Fibroblast of skin of back (primary cell): Measurements from ENCODE around the gene MBD3L4. TPM values are rescaled to one million over a fixed set of nuclear protein-coding genes. Genes with fewer than 3 reads are reported as not detected.
"Not testable (repeated sequence)": the region's sequence is repeated elsewhere in the genome, so short reads cannot be mapped to it uniquely, and the experiment has no call there.

Experiments
- DNase-seq: peaks from one replicate; pipeline ENCODE4 v3.0.0-alpha.2; 2013
- polyA plus RNA-seq, 2 experiments: library from polyadenylated mRNA; unstranded; fragments of 120-200 nt; gene quantifications; one replicate each; pipeline ENCODE4 v1.2.1, GENCODE V29; 2013; ENCODE audit not compliant: insufficient read length in 2 of 2

The MBD3L4 gene
- polyA plus RNA-seq (2013, experiment 1 of 2; ENCODE audit: insufficient read length), result not detected
- not detected for polyA plus RNA-seq (2013, experiment 2 of 2; ENCODE audit: insufficient read length)

DNA sequence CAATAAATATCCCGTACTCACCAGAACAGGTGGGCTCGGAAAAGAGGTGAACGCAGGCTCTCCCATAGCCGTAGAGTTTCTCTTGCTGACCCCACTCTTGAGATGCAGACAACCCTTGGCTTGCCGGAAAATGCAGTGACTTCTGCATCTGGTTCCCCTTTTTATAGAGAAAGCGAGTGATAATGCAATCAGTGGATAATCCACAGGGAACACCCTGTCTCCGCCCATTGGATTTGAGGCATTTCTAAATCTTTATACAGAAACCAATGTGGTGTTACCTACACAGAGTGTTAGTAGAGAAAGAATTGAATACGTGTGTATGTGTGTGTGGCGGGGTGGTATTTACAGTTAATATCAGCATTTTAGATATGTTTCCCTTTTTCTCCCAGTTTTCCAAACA lies at the start of gene MBD3L4:
Gene MBD3L4 (minus strand): TSS at position 101 of the 400 bp plus-strand sequence. CDS start 35 bp downstream, at position 66.
- DNase-seq, result not testable (repeated sequence)

DNA sequence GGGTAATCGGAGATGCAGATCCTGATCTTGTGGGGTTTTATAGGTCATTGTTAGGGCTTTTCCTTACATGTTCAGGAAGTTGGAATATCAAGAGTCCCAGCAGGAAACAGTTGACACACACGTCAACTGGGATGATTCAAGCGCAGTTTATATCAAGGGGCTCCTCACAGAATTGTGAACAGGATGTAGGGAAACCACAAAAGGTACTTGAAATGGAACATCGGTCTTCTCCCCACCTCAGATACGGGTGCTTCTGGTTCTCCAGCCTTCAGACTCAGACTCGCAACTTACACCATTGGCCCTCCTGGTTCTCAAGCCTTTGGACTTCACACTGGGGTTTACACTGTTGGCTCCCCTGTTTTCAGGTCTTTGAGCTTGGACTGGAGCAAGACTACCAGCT lies 49.0 kb upstream of the MBD3L4 start:
- DNase-seq, result no peak

DNA sequence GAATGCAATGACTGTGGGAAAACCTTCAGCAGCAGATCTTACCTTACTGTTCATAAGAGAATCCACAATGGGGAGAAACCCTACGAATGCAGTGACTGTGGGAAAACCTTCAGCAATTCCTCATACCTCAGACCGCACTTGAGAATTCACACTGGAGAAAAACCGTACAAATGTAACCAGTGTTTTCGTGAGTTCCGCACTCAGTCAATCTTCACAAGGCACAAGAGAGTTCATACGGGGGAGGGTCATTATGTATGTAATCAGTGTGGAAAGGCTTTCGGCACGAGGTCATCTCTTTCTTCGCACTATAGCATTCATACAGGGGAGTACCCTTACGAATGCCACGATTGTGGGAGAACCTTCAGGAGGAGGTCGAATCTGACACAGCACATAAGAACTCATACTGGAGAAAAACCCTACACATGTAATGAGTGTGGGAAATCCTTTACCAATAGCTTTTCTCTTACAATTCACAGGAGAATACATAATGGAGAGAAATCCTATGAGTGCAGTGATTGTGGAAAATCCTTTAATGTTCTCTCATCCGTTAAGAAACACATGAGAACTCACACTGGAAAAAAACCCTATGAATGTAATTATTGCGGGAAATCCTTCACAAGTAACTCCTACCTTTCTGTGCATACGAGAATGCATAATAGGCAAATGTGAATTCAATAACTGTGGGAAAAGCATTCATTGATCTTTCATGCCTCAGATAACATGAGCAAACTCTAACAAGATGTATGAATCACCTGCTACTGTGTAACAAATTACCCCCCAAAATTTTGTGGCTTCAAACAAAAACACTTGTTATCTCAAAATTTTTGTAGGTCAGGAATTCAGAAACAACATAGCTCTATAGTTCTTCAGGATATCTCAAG lies 43.3 kb upstream of the MBD3L4 start:
- DNase-seq, result peak; percentile 21

DNA sequence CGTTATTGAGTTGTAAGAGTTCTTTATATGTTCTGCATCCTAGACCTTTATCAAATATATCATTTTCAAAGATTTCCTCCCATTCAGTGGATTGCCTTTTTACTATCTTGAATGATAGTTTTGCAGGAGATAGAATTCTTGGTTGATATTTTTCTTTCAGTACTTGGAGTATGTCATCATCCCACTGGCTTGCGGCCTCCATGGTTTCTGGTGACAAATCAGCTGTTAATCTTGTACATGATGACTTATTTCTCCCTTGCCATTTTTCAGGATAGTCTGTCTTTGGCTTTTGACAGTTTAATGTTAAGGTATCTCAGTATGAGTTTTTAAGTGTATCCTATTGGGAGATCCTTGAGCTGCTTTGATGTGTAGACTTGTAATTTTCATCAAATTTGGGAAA lies 38.0 kb upstream of the MBD3L4 start:
- no peak for DNase-seq

DNA sequence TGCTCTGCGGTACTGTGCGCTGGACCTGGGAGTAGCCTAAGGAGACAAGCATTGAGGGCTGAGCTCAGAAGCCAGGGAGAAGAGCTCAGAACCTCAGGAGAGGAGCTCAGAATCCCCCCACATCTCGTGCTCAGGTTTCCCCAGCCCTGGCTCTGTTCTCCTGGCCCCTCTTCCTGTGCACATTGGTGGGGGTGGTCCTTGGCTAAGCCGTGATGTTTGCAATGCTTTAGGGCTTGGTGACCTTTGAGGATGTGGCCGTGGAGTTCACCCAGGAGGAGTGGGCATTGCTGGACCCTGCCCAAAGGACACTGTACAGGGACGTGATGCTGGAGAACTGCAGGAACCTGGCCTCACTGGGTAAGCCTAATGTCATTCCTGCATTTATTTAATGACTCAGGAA lies 36.2 kb upstream of the MBD3L4 start:
- no peak for DNase-seq

DNA sequence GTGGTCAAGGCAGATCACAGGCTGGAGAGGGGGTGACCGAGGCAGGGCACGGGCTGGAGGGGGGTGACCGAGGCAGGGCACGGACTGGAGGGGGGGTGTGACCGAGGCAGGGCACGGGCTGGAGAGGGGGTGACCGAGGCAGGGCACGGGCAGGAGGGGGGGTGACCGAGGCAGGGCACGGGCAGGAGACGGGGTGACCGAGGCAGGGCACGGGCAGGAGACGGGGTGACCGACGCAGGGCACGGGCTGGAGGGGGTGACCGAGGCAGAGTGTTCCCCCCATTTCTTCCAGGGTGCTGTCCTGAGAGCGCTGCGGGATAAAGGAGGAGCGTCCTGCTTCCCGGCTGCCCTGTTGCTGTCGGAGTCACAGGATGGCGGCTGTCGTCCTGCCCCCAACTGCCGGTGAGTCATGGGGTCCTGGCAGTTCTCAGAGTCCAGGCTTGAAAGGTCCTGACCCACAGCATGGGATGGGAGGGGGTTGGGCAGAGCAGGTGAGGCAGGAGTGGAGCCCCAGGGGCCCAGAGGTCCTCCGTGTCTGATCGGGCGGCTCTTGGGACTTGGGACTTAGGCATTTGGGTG lies 34.8 kb upstream of the MBD3L4 start:
- no peak for DNase-seq

DNA sequence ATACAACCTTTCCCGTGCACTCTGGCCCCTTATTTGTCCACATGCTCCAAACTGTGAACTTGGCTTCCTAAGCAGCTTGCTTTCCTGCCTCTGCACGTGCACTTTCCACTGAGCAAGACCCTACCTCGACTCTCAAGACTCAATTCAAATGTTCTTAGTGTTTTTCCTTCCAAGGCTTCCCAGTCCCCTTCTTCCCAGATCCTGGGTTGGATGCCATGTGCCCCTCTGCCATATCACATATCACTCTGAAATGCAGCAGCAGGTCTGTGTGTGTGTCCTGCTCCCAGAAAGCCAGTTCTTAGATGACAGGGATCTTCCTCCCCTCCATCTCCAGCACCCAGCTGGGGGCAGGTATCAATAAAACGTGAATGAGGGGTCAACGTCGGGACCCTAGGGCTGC lies 32.6 kb upstream of the MBD3L4 start:
- no peak for DNase-seq

DNA sequence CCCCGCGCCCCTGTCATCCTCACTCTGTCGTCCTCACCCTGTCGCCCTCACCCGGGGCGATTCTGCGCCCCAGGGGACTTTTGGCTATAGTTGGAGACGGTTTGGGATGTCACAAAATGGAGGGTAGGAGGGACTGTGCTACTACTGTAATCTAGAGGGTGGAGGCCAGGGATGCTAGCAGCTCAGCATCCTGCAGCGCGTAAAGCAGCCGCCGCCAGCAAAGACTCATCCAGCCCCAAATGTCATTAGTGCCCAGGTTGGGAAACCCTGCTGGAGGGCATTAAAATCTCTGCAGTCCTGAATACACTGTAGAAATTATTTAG lies 29.9 kb upstream of the MBD3L4 start:
- no peak for DNase-seq

DNA sequence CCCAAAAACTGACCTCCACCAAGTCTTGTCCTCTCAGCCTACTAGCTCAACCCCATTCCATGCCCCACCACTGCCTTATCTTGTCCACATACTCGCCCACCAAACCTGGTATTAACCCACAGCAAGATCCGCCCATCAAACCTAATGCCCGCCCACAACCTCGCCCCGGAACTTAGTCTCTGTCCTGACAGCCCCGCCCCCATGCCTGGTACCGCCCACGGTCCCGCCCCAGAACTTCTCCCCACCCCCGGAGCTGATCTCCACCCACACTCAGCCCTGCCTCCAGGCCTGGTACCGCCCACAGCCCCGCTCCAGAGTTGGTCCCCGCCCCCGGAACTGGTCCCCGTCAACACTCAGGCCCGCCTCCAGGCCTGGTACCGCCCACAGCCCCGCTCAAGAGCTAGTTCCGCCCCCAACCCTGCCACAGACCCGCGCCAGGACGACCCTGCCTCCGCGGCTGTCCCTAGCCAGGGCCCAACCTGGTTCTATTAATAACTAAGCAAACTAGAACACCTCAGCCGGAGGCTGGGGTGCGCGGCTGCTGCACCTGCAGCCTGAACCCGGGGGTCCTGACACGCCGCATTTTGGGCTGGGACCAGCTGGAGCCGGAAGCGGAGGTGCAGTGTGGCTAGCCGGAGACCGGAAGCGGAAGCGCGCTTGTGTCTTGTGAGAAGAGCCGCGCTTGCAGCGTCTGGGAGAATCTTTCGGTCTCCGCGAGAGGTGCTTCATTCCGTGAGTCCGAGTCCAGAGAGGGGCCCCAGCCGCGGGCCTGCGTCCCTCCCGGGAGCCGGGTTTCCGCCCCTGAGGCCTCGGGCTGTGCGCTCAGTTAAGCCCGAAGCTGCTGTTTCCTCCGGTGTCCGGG lies 29.3 kb upstream of the MBD3L4 start, which contains the start of gene ZNF557:
Gene ZNF557 (plus strand): TSS at position 662 of the 862 bp plus-strand sequence. CDS start 5,372 bp downstream, outside the sequence.
- DNase-seq, result peak; percentile 96

DNA sequence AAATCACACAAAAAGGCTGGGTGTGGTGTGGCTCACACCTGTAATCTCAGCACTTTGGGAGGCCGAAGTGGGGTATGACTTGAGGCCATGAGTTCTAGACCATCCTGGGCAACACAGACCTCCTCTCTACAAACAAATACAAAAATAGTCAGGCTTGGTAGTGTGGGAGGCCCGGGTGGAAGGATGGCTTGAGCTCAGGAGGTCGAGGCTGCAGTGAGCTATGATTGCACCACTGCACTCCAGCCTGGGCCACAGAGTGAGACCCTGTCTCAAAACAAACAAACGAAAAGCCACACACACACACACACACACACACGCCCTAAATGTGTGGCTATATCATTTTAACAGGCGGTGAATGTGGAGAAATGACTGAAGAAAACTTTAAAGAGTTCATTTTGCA lies 28.6 kb upstream of the MBD3L4 start:
- DNase-seq, result no peak

DNA sequence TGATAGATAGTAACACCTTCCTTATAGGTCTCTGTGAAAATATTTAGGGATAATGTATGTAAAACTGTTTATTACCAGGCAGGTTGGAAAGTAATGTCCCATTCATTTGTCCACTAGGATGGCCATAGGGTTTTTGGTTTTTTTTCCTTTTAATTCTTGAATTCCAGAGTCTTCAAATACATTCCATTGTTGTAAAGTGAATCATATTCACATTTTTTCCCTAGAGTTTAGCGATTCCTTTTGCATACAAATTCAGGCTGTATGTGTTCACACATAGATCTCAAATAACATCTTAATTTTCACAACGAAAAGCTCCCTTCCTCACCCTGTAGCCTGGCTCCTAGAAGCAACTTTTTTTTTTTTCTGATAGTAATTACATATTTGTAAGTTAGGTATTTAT lies 27.7 kb upstream of the MBD3L4 start:
- DNase-seq, result peak; percentile 67

DNA sequence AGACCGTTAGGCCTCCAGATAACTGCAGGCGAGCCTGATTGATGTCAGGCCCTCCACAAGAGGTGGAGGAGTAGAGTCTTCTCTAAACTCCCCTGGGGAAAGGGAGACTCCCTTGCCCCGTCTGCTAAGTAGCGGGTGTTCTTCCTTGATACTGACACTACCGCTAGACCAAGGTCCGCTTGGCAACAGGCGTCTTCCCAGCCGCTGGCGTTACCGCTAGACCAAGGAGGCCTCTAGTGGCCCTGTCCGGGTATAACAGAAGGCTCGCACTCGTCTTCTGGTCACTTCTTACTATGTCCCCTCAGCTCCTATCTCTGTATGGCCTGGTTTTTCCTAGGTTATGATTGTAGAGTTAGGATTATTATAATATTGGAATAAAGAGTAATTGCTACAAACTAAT lies 27.1 kb upstream of the MBD3L4 start:
- DNase-seq, result peak; percentile 30

DNA sequence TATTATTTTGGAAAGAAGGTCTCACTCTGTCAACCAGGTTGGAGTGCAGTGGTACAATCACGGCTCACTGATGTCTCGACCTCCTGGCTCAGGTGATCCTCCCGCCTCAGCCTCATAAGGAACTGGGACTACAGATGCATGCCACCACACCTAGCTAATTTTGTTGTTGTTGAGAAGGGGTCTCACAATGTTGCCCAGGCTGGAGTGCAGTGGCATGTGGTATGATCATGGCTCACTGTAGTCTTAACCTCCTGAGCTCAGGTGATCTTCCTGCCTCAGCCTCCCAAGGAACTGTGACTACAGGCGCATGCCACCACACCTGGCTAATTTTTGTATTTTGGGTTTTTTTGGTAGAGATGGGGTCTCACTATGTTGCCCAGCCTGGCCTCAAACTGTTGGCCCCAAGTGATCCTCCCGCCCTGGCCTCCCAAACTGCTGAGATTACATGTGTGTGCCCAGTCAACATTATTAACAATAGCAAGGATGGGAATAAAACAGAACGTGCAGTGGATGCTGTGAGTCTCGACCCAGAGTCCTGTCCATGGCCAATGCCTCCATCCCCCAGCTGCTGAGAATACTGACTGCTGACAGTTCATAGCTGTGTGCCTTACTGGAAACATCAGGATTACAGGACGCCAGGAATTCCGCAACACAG lies 23.9 kb upstream of the MBD3L4 start:
- no peak for DNase-seq

DNA sequence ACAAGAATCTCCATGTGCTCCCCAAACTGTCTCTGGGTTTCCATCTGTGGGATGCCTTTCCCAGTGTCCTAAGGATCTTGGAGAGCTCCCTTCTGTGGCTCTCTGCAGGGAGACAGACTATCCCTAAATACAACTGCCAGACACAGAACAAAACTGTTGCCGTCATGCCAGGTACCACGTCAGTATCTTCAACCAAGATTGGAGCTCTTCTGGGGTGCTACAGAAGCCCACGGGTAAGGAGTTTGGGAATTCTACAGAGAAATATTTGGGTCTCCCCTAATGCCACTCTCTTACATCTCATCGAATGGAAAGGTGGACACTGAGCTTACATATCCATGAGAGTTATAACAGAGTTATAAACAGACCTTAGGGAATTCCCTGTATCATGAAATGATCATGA lies 23.4 kb upstream of the MBD3L4 start:
- DNase-seq, result no peak

DNA sequence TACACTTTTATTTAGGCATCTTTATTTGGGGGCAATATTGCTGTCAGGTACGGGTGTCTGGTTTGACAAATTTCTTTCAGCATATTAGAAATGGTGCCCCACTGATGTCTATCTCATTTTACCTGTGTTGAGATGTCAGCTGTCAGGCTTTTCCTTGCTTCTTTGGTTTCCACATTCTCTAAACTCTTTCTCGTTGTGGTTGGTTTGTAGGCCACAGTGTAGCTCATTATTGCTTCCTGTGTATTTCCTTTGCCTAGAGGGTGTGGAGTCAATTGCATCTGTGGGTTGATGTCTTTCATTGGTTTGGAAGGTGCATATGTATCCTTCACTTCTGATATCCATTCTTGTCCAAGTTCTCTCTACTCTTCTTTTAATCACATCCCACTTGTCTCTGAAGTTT lies 20.0 kb upstream of the MBD3L4 start:
- not testable (repeated sequence) for DNase-seq

DNA sequence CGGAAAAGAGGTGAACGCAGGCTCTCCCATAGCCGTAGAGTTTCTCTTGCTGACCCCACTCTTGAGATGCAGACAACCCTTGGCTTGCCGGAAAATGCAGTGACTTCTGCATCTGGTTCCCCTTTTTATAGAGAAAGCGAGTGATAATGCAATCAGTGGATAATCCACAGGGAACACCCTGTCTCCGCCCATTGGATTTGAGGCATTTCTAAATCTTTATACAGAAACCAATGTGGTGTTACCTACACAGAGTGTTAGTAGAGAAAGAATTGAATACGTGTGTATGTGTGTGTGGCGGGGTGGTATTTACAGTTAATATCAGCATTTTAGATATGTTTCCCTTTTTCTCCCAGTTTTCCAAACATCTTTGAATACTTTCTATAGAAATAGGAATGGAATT lies 18.6 kb upstream of the MBD3L4 start, which contains the start of gene MBD3L3:
Gene MBD3L3 (minus strand): TSS at position 101 of the 400 bp plus-strand sequence. CDS start 71 bp downstream, at position 30.
- not testable (repeated sequence) for DNase-seq

DNA sequence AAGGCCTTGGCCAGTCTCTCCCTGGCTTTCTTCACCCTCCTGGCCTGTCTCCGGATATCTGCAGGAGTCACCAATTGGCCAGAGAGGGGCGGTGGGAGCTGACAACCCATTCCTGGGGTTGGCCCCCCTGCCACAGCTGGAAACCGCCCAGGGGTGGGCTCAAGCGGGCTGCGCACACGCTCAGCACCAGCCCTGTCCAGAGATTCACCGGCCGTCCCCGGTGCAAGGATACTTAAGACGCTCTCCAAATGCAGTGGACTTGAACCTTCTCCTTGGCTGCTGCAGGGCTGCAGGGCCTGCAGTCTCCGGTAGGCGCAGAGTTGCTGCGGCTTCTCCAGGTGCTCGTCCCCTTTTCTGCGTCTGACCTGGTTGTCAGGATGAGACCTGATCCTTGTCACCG lies 16.4 kb upstream of the MBD3L4 start:
- DNase-seq, result not testable (repeated sequence)

DNA sequence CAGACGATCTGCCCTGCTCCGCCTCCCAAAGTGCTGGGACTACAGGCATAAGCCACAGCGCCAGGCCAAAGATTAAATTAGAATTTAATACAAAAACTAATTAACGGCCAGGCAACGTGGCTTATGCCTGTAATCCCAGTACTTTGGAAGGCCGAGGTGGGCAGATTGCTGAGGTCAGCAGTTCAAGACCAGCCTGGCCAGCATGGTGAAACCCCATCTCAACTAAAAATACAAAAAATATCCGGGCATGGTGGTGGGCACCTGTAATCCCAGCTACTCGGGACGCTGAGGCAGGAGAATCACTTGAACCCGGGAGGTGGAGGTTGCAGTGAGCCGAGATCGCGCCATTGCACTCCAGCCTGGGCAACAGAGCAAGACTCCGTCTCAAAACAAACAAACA lies 15.7 kb upstream of the MBD3L4 start:
- not testable (repeated sequence) for DNase-seq

DNA sequence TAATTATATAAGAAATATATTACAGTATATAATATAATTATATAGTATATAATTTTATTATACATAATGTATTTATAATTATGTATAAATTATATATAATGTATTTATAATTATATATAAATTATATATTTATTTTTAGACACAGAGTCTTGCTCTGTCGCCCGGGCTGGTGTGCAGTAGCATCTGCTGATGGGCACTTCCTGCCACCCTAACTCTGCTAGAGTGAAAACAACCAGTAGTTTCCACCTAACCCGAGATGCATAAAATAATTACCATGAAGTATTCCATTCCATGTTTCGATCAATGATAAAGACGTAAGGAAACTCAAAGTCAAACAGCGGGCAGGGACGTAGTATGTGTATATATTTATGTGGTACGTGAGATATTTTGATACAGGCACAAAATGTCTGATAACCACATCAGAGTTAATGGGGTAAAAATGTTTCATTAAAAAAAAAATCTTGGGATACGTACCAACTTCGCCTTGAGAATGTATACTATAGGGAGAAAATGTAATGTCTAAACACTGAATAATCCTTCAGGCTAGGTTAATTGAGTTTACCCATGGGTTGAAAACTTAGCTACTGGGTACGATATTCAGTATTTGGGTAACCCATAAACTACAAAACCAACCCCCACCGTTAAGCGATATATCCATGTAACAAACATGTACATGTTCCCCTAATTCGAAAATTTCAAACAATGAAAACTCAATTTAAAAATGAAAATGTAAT lies 14.8 kb upstream of the MBD3L4 start:
- DNase-seq, result not testable (repeated sequence)

DNA sequence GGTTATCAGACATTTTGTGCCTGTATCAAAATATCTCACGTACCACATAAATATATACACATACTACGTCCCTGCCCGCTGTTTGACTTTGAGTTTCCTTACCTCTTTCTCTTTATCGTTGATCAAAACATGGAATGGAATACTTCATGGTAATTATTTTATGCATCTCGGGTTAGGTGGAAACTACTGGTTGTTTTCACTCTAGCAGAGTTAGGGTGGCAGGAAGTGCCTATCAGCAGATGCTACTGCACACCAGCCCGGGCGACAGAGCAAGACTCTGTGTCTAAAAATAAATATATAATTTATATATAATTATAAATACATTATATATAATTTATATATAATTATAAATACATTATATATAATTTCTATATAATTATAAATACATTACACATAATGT lies 12.9 kb upstream of the MBD3L4 start:
- not testable (repeated sequence) for DNase-seq

DNA sequence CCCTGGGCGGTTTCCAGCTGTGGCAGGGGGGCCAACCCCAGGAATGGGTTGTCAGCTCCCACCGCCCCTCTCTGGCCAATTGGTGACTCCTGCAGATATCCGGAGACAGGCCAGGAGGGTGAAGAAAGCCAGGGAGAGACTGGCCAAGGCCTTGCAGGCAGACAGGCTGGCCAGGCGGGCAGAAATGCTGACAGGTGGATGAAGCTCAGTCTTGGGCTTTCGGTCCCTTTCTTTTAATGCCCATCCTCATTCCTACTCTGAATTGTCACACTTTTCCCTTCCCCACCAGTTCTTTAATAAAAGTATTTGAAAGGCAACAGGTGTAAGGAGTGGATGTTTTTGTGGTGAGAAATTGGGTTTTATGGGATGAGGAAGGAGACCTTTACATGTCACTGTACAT lies 11.4 kb upstream of the MBD3L4 start:
- DNase-seq, result not testable (repeated sequence)

DNA sequence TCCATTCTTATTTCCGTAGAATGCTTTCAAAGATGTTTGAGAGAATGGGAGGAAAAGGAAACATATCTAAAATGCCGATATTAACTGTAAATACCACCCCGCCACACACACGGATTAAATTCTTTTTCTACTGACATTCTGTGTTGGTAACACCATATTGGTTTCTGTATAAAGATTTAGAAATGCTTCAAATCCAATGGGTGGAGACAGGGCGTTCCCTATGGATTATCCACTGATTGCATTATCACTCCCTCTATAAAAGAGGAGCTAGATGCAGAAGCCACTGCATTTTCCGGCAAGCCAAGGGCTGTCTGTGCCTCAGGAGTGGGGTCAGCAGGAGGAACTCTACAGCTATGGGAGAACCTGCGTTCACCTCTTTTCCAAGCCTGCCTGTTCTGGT lies 9.0 kb upstream of the MBD3L4 start, which contains the start of gene MBD3L2:
Gene MBD3L2 (plus strand): TSS at position 301 of the 400 bp plus-strand sequence. CDS start 53 bp downstream, at position 354.
- not testable (repeated sequence) for DNase-seq
